ENCODE results near the gene RASSF3. TPM values are rescaled to one million over a fixed set of nuclear protein-coding genes. Genes with fewer than 3 reads are reported as not detected.
"Not testable (repeated sequence)": the region's sequence is repeated elsewhere in the genome, so short reads cannot be mapped to it uniquely, and the experiment has no call there.

The RASSF3 gene
- total and polyA plus RNA-seq, 11 donors, result 32.8 to 116 (median 90.6) TPM

DNA sequence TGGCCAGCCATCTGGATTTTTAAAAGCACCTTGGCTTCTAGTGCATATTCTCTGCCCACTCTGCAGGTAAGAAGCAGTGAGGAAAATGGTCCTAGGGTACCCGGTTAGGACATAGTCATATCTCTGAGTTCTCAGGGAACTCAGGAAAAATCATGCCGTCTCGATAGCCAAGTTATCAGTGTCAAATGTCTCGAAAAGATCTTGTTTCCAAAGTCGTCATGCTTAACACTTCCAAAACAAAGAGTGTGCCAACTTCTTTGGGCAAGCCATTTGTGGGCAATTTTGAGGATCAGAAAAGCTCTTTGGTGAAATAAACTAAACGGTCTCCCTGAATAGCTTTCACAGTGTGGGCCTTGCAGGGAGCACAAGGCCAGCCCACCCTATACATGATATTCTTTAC, 39.2 kb downstream of the RASSF3 start:
- WGBS, 4 donors, result 54 to 71% (median 65%) methylated on average over 6 of the region's 6 CpGs
- H3K27ac ChIP-seq, result peak overlapping the region in 8 of 12 donors; percentile 19 to 75 (median 44)
- no peaks in the 10 kb centered on the region for H3K9me3 ChIP-seq
- no peak overlapping the region for H3K4me3 ChIP-seq
- H3K27me3 ChIP-seq, result no peaks in the 10 kb centered on the region
- intact Hi-C loops (cut with DNase I), result no loop called here
- no peak for TF ChIP-seq POLR2A (IDR thresholded peaks at IDR 0.05)
- TF ChIP-seq, protein P1, sequence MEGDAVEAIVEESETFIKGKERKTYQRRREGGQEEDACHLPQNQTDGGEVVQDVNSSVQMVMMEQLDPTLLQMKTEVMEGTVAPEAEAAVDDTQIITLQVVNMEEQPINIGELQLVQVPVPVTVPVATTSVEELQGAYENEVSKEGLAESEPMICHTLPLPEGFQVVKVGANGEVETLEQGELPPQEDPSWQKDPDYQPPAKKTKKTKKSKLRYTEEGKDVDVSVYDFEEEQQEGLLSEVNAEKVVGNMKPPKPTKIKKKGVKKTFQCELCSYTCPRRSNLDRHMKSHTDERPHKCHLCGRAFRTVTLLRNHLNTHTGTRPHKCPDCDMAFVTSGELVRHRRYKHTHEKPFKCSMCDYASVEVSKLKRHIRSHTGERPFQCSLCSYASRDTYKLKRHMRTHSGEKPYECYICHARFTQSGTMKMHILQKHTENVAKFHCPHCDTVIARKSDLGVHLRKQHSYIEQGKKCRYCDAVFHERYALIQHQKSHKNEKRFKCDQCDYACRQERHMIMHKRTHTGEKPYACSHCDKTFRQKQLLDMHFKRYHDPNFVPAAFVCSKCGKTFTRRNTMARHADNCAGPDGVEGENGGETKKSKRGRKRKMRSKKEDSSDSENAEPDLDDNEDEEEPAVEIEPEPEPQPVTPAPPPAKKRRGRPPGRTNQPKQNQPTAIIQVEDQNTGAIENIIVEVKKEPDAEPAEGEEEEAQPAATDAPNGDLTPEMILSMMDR (IDR thresholded peaks at IDR 0.05), result no peak
- ATAC-seq (no peak), DNase-seq (peak in 1 of 5 donors; percentile 2)
- H3K4me1 ChIP-seq, result peaks cover 0 to 55% (median 27%) of the 10 kb centered on the region in 12 donors
- peaks cover 0 to 5% (median 0%) of the 10 kb centered on the region in 9 donors for H3K36me3 ChIP-seq

DNA sequence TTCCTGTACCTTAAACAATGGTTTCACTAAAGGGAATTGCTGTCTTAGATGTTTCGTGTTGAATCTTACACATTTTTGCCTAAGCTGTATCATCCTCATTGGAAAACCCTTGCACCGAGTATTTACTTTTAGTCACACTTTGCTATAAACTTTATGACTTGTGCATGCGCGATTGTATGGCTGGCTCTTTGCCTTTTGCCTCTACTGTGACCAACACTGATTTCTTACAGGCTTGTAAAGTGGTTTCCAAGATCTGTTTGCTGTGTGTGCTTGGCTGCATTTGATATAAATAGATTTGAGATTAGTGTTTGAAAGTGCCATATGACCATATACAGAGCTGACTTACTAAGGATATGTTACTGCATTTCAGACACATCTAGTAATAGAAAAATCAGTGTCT, 40.5 kb downstream of the RASSF3 start:
- Histone ChIP-seq H3K9me3 (no peaks in the 10 kb centered on the region), H3K4me1 (peaks cover 0 to 55% (median 25%) of the 10 kb centered on the region in 12 donors), H3K36me3 (peaks cover 0 to 5% (median 0%) of the 10 kb centered on the region in 9 donors), H3K27me3 (no peaks in the 10 kb centered on the region), H3K27ac (peak overlapping the region in 11 of 12 donors; percentile 9 to 75 (median 44)), H3K4me3 (no peak overlapping the region)
- intact Hi-C loops (cut with DNase I), result no loop called here
- WGBS, 4 donors, result 32 to 34% (median 33%) methylated on average over 4 of the region's 4 CpGs
- TF ChIP-seq POLR2A (IDR thresholded peaks at IDR 0.05), result no peak
- TF ChIP-seq, protein P1 (IDR thresholded peaks at IDR 0.05), result no peak
- DNase-seq (no peak), ATAC-seq (peak; percentile 34 to 74 (median 60))

DNA sequence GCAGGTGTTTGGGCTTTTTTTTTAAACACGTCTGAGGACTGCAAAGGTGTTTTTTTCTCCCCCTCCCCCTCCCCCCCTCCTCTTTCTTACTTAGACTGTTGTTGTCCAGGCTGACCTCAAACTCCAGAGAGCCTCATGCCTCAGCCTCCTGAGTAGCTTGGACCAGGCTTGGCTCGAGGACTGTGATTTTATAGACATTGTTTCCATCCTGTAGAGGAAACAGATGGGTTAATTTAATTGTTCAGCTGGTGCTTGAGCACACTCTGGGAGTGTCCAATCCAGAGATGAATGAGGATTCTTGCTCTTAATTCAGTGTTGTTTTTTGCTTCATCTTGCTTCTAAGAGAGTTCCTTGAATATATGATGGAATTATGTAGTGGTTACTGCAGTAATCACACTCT, 42.1 kb downstream of the RASSF3 start:
- Histone ChIP-seq H3K4me1 (peaks cover 0 to 64% (median 26%) of the 10 kb centered on the region in 12 donors), H3K27me3 (no peaks in the 10 kb centered on the region), H3K27ac (peak overlapping the region in 2 of 12 donors; percentile 40 to 75), H3K9me3 (no peaks in the 10 kb centered on the region), H3K4me3 (no peak overlapping the region), H3K36me3 (peaks cover 0 to 5% (median 0%) of the 10 kb centered on the region in 9 donors)
- DNase-seq, result peak in 1 of 5 donors; percentile 2
- WGBS, 4 donors, result 53 to 65% (median 61%) methylated on average over 2 of the region's 2 CpGs
- no peak for TF ChIP-seq POLR2A (IDR thresholded peaks at IDR 0.05)
- TF ChIP-seq, protein P1 (IDR thresholded peaks at IDR 0.05), result no peak
- intact Hi-C loops (cut with DNase I), result no loop called here
- no peak for ATAC-seq

DNA sequence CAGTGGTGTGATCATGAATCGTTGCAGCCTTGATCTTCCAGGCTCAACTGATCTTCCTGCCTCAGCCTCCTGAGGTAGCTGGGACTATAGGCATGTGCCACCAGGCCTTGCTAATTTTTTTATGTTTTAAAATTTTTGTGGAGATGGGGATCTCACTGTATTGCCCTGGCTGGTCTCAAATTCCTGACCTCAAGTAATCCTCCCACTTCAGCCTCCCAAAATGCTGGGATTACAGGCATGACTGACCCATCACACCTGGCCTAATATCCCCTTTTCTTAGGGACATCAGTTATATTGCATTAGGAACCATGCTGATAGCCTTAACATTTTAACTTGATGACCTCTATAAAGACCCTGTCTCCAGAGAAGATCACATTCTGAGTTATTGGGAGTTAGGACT, 42.8 kb downstream of the RASSF3 start:
- Histone ChIP-seq H3K4me1 (peaks cover 0 to 71% (median 28%) of the 10 kb centered on the region in 12 donors), H3K36me3 (peaks cover 0 to 5% (median 0%) of the 10 kb centered on the region in 9 donors), H3K4me3 (no peak overlapping the region), H3K27ac (peak overlapping the region in 3 of 12 donors; percentile 16 to 75 (median 40)), H3K9me3 (no peaks in the 10 kb centered on the region), H3K27me3 (no peaks in the 10 kb centered on the region)
- intact Hi-C loops (cut with DNase I), result no loop called here
- no peak for TF ChIP-seq POLR2A (IDR thresholded peaks at IDR 0.05)
- TF ChIP-seq, protein P1 (IDR thresholded peaks at IDR 0.05), result no peak
- DNase-seq (no peak), ATAC-seq (no peak)
- 74 to 78% (median 76%) methylated on average over 1 of the region's 1 CpG for WGBS, 4 donors

DNA sequence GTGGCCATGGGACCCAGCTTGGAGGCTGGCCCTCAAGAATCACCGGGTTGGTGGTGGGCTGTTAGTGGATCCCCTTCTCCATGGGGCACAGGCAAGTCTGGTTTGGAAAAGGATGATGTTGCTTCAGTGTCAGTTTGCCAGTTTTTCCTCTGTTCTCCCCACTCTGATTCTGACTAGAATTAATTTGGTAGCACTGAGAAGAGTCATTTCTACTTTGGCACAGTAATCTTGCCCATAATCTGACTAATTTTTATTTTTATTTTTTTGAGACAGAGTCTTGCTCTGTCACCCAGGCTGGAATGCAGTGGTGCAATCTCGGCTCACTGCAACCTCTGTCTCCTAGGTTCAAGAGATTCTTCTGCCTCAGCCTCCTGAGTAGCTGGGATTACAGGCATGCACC, 43.6 kb downstream of the RASSF3 start:
- H3K9me3 ChIP-seq; ATAC-seq; H3K36me3 ChIP-seq; H3K4me3 ChIP-seq; intact Hi-C loops (cut with DNase I); DNase-seq; H3K27me3 ChIP-seq: not testable (repeated sequence)
- 86 to 97% (median 94%) methylated on average over 2 of the region's 2 CpGs for WGBS, 4 donors
- Histone ChIP-seq H3K27ac (peak overlapping the region in 1 of 12 donors; percentile 75), H3K4me1 (peaks cover 0 to 79% (median 33%) of the 10 kb centered on the region in 12 donors)

Data from heart left ventricle (tissue), 16 donors.